GM12878 (cell line): Measurements from ENCODE around the gene PNMA8C. TPM values are rescaled to one million over a fixed set of nuclear protein-coding genes. Genes with fewer than 3 reads are reported as not detected.

ENCODE experiments used
- ATAC-seq: fragments of 200-7000 bp; cut with Tn5 transposase; 3 replicates; pipeline ENCODE4 v1.9.1; 2020; ENCODE audit warnings: mild to moderate bottlenecking, moderate library complexity
- BruUV-seq: library from RNA; stranded (reverse); fragments of 400-500 nt; replicated peaks from 2 replicates; lab custom pipeline; 2021; lab: Mats Ljungman, UMichigan
- CTCF ChIA-PET: fragments of 300-600 bp; sonication (Branson Sonifier 250); formaldehyde crosslinking; extraction: SDS; loops from one replicate; lab custom pipeline; 2021; ENCODE audit warnings: inconsistent platforms; lab: Yijun Ruan, JAX
- POLR2A ChIA-PET: fragments of 350-600 bp; formaldehyde crosslinking; extraction: SDS; loops from one replicate; lab custom pipeline; 2021; ENCODE audit warnings: inconsistent platforms; lab: Charles Lee
- RAD21 ChIA-PET: fragments of 300-600 bp; sonication (Branson Sonifier 250); formaldehyde crosslinking; loops from one replicate; lab custom pipeline; 2023; ENCODE audit warnings: antibody characterized with exemption; ENCODE audit not compliant: unreplicated experiment; lab: Charles Lee
- SMC1A ChIA-PET: fragments of 300-600 bp; sonication (Branson Sonifier 250); formaldehyde crosslinking; loops from one replicate; lab custom pipeline; 2023; ENCODE audit not compliant: unreplicated experiment, uncharacterized antibody; lab: Charles Lee
- DNase-seq: peaks from one replicate; pipeline ENCODE4 v3.0.0-alpha.2; 2011; ENCODE audit warnings: low read depth, low spot score
- FAIRE-seq: peaks from 3 replicates; lab custom pipeline; 2011; peaks lifted over from hg19 to GRCh38; lab: Jason Lieb, UNC
- H2AFZ ChIP-seq: 2 replicates; pipeline ENCODE4 v1.6.0; 2011; ENCODE audit warnings: low read depth, low read length, control low read depth; ENCODE audit not compliant: control insufficient read depth
- H3K27ac ChIP-seq: 2 replicates; pipeline ENCODE4 v1.5.1; 2011; ENCODE audit warnings: control low read depth; ENCODE audit not compliant: control insufficient read depth, insufficient read depth
- H3K27me3 ChIP-seq, 2 experiments: replicated peaks in 1 of 2; 2 replicates each; pipeline versions ENCODE4 v1.6.0 to v1.6.1; 2011; ENCODE audit warnings: low read length in 1 of 2; ENCODE audit not compliant: control insufficient read depth in 2 of 2, insufficient read depth in 2 of 2
- H3K36me3 ChIP-seq, 2 experiments: 2 replicates each; pipeline ENCODE4 v1.5.1; 2011; ENCODE audit warnings: low read length in 1 of 2; ENCODE audit not compliant: control insufficient read depth in 2 of 2, insufficient read depth in 2 of 2
- H3K4me1 ChIP-seq: 2 replicates; pipeline ENCODE4 v1.6.1; 2011; ENCODE audit warnings: mild to moderate bottlenecking, low read length, moderate library complexity, mixed read lengths; ENCODE audit not compliant: control insufficient read depth, insufficient read depth
- H3K4me2 ChIP-seq: 2 replicates; pipeline ENCODE4 v1.6.0; 2011; ENCODE audit warnings: control low read depth; ENCODE audit not compliant: control insufficient read depth, insufficient read depth
- H3K4me3 ChIP-seq: fragments of 200-600 bp; sonication (generic); 2 replicates; pipeline ENCODE4 v1.5.1; 2016
- H3K79me2 ChIP-seq: 2 replicates; pipeline ENCODE4 v1.6.0; 2011; ENCODE audit warnings: low read length; ENCODE audit not compliant: control insufficient read depth, insufficient read depth
- H3K9ac ChIP-seq: 2 replicates; pipeline ENCODE4 v1.8.0; 2011; ENCODE audit warnings: low read length, control low read depth, mixed read lengths; ENCODE audit not compliant: control insufficient read depth, insufficient read depth
- H3K9me3 ChIP-seq: replicated peaks from 3 replicates; pipeline ENCODE4 v1.5.1; 2011; ENCODE audit warnings: mild to moderate bottlenecking, low read length; ENCODE audit not compliant: control insufficient read depth, insufficient read depth
- H4K20me1 ChIP-seq: 2 replicates; pipeline ENCODE4 v1.6.0; 2011; ENCODE audit not compliant: control insufficient read depth, insufficient read depth
- CHD4 ChIP-seq: fragments of 200-600 bp; sonication (generic); IDR thresholded peaks from 2 replicates; pipeline ENCODE4 v1.6.1; 2016; ENCODE audit warnings: mild to moderate bottlenecking
- IKZF2 ChIP-seq, 2 experiments: fragments of 450-650 bp; IDR thresholded peaks; 2 replicates each; pipeline ENCODE4 v1.6.1; 2017; ENCODE audit warnings: mild to moderate bottlenecking in 2 of 2, moderate library complexity in 2 of 2
- STAT1 ChIP-seq: fragments of 450-650 bp; conservative IDR thresholded peaks from 2 replicates; pipeline ENCODE4 v1.6.1; 2014; ENCODE audit warnings: antibody characterized with exemption, mild to moderate bottlenecking
- WGBS: methylation state at CpG from one replicate; pipeline ENCODE4 v1.1.6; 2016; ENCODE audit warnings: low lambda C conversion rate; ENCODE audit not compliant: insufficient replicate concordance, insufficient coverage; ENCODE audit errors: missing lambda C conversion rate; 5-methylcytosine and 5-hydroxymethylcytosine counted together
- in situ Hi-C: fragments of 300-500 bp; cut with MboI; formaldehyde crosslinking; loops from 9 replicates; pipeline ENCODE4 v1.14.3; 2018; ENCODE audit warnings: mixed read lengths
- intact Hi-C: fragments of 100-400 bp; cut with micrococcal nuclease; formaldehyde crosslinking; loops from one replicate; pipeline ENCODE4 v1.14.2; 2022; ENCODE audit not compliant: unreplicated experiment
- polyA plus RNA-seq, 11 experiments: library from polyadenylated mRNA; depleted of rRNA in 4 of 11; unstranded in 6 of 11; stranded (reverse) in 5 of 11; fragments of >200 nt; fragmentation: Nextera tagmentation in 4 of 11; fragmentation: Illumina TruSeq in 1 of 11; extraction: Ambion mirVana in 4 of 11; extraction: Trizol in 1 of 11; gene quantifications; 1 replicate in 1 of 11; 2 replicates in 10 of 11; pipeline versions ENCODE4 v1.2.1 to v1.2.3, GENCODE V29; 2011 to 2016; ENCODE audit warnings: inconsistent platforms in 2 of 11, missing spikeins in 2 of 11, low read depth in 1 of 11
- total RNA-seq, 4 experiments: library from RNA; depleted of rRNA in 3 of 4; stranded (reverse); fragments of >200 nt in 3 of 4; fragmentation: Illumina TruSeq in 1 of 4; extraction: Trizol in 1 of 4; gene quantifications; 2 replicates each; pipeline versions ENCODE4 v1.2.1 to v1.2.3, GENCODE V29; 2013 to 2021
- TF ChIP-seq, protein P1 (sequence below): fragments of 450-650 bp; formaldehyde crosslinking; IDR thresholded peaks from 2 replicates; pipeline ENCODE4 v1.5.0; 2022; ENCODE audit warnings: mild to moderate bottlenecking, missing genetic modification characterization
- TF ChIP-seq, protein P2 (sequence below): IDR thresholded peaks from 2 replicates; pipeline ENCODE4 v1.6.1; 2012; ENCODE audit warnings: low read depth, low read length, improper control_type of control experiment

PNMA8C gene
- total and polyA plus RNA-seq, 10 of the 15 experiments (the other 5 are each of a cell fraction or from before 2014, with no cell fraction given) = not detected

DNA sequence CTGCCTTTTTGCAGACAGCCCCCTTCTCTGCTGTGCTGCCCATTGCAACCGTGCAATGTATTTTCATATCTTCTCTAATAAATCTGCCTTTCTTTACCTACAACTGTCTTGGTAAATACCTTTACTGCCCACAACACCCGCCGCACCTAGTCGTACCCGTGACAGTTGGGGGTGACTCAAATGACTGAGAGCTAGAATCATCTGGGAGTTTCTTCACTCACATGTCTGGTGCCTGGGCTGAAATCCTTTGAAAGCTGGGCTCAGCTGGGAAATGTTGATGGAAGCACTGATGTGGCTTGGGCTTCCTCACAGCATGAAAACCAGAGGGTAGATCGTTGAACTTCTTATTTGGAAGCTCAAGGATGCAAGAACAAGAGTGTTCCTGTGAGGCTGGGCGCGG, 45.5 kb upstream of the PNMA8C start:
- Histone ChIP-seq H2AFZ (no peak overlapping the region), H3K27ac (no peak overlapping the region), H3K4me3 (no peak overlapping the region), H3K4me1 (no peaks in the 10 kb centered on the region), H3K9ac (no peak overlapping the region), H3K79me2 (no peaks in the 10 kb centered on the region), H3K4me2 (no peak overlapping the region), H3K9me3 (no peaks in the 10 kb centered on the region), H3K27me3 (peaks cover 3 to 16% of the 10 kb centered on the region in 2 experiments), H4K20me1 (no peaks in the 10 kb centered on the region), H3K36me3 (no peaks in the 10 kb centered on the region)
- 79% methylated on average over 8 of the region's 8 CpGs for WGBS
- no peak for TF ChIP-seq STAT1
- TF ChIP-seq CHD4 = no peak
- TF ChIP-seq, protein P1, sequence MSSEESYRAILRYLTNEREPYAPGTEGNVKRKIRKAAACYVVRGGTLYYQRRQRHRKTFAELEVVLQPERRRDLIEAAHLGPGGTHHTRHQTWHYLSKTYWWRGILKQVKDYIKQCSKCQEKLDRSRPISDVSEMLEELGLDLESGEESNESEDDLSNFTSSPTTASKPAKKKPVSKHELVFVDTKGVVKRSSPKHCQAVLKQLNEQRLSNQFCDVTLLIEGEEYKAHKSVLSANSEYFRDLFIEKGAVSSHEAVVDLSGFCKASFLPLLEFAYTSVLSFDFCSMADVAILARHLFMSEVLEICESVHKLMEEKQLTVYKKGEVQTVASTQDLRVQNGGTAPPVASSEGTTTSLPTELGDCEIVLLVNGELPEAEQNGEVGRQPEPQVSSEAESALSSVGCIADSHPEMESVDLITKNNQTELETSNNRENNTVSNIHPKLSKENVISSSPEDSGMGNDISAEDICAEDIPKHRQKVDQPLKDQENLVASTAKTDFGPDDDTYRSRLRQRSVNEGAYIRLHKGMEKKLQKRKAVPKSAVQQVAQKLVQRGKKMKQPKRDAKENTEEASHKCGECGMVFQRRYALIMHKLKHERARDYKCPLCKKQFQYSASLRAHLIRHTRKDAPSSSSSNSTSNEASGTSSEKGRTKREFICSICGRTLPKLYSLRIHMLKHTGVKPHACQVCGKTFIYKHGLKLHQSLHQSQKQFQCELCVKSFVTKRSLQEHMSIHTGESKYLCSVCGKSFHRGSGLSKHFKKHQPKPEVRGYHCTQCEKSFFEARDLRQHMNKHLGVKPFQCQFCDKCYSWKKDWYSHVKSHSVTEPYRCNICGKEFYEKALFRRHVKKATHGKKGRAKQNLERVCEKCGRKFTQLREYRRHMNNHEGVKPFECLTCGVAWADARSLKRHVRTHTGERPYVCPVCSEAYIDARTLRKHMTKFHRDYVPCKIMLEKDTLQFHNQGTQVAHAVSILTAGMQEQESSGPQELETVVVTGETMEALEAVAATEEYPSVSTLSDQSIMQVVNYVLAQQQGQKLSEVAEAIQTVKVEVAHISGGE = no peak
- TF ChIP-seq IKZF2 (IDR thresholded peaks at IDR 0.05) = no peak
- TF ChIP-seq, protein P2, sequence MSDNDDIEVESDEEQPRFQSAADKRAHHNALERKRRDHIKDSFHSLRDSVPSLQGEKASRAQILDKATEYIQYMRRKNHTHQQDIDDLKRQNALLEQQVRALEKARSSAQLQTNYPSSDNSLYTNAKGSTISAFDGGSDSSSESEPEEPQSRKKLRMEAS = no peak
- in situ Hi-C loops = no loop called here
- ChIA-PET POLR2A (no interaction called here), CTCF (interaction anchor here (1.2 to 1.5 kb wide), 2 partner anchors 10 to 445 kb away, joined by 3 to 4 read pairs; no protein-coding TSS in a partner anchor), SMC1A (no interaction called here), RAD21 (no interaction called here)
- ATAC-seq = no peak
- FAIRE-seq = no peak
- intact Hi-C loops = no loop called here
- no TSS peak for BruUV-seq
- no peak for DNase-seq
